Stimulated activated CD8-positive, alpha-beta memory T cell treated with anti-CD3 and anti-CD28 coated beads, Interleukin-12 subunit alpha, Interleukin-12 subunit beta, amount 100 ng/mL, for 24 hours (primary cell): ENCODE data around the gene RABGEF1.
"Not testable (repeated sequence)": the region's sequence is repeated elsewhere in the genome, so short reads cannot be mapped to it uniquely, and the experiment has no call there.

Experiments used
- DNase-seq: peaks from one replicate; pipeline ENCODE4 v3.0.0-alpha.2; 2020; ENCODE audit errors: extremely low read depth

Gene RABGEF1

DNA sequence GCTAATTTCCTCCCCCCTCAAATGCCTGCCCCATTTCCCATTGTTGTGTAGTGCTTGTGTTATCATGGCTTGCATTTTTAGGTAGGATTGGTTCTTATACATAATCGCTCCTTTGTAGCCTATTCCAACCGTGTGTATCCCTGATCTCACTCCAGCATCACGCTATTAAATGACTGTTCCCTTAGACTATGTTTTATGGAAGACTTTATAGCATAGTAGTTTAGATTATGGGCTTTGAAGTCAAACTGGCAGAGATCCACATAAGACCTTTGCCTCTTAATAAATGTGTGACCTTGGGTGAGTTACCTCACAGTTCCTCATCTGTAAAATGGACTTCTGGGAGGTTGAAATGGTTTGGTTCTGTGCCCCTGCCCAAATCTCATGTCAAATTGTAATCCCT, 5.4 kb upstream of the RABGEF1 start:
- DNase-seq = no peak

DNA sequence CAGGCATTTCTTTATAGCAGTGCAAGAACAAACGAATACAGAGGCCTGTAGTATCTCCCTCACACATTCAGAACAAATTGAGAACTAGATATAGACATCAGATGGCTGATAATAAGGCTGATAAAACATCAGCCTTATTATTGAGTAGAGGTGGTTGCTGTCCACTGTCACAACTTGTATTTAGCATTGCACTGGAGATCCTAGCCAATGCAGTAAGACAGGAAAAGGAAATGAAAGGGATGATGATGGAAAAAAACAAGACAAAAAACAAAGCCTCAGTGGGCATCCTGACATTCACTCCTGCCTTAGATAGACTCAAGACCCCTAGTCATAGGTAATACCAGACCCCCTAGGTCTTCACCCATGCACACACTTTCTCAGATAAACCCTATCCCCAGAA, 4.7 kb upstream of the RABGEF1 start:
- no peak for DNase-seq

DNA sequence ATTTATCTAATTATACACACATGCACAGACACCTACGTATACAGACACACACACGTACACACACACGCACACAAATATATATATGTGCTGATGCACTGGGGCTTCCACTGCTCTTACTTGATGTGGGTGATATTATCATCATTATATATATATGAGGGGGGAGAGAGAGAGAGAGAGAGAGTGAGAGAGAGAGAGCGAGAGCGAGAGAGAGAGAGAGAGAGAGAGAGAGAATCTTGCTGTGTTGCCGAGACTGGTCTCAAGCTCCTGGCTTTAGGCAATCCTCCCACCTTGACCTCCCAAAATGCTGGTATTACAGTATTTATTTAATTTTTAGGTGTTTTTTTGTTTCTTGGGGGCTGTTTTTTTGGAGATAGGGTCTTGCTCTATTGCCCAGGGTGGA, 3.6 kb upstream of the RABGEF1 start:
- no peak for DNase-seq

DNA sequence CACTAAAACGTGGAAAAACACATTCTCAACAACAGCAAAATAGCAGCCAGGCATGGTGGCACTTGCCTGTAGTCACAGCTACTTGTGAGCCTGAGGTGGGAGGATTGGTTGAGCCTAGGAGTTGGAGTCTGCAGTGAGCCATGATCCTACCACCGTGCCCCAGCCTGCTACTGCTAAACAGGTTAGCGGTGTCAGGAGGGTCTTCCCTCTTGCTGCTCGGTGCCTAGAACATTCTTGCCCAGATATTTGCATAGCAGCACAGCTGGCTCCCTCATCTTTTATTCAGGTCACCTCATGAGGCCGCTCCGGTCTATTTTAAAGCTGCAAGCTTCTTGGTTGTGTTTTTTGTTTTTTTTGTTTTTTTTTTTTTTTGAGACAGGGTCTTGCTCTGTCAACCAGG, 2.9 kb upstream of the RABGEF1 start:
- no peak for DNase-seq

DNA sequence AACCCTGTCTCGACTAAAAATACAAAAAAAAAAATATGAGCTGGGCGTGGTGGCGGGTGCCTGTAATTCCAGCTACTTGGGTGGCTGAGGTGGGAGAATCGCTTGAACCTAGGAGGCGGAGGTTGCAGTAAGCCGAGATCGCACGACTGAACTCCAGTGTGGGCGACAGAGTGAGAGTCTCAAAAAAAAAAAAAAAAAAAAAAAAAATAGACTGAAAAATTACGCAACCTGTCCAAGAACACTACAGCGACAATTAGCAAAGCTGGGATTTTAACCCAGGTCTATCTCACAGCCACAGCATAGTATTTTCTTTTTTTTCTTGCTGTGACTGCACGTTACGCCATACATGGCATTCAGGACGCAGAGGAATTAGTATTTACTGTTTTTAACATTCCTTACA, 1.1 kb upstream of the RABGEF1 start:
- no peak for DNase-seq

DNA sequence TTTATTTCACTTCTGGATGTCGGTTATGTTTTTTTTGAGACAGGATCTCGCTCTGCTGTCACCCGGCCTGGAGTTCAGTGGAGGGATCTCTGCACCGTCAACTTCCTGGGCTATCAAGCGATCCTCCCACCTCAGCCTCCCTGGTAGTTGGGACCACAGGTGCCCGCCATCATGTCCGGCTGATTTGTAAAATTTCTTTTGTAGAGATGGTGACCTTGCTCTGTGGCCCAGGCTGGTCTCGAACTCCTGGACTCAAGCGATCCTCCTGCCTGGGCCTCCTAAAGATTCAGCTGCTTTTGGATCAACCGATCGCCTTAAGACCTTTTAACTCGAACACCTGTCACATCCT, 606 bp upstream of the RABGEF1 start:
- no peak for DNase-seq

DNA sequence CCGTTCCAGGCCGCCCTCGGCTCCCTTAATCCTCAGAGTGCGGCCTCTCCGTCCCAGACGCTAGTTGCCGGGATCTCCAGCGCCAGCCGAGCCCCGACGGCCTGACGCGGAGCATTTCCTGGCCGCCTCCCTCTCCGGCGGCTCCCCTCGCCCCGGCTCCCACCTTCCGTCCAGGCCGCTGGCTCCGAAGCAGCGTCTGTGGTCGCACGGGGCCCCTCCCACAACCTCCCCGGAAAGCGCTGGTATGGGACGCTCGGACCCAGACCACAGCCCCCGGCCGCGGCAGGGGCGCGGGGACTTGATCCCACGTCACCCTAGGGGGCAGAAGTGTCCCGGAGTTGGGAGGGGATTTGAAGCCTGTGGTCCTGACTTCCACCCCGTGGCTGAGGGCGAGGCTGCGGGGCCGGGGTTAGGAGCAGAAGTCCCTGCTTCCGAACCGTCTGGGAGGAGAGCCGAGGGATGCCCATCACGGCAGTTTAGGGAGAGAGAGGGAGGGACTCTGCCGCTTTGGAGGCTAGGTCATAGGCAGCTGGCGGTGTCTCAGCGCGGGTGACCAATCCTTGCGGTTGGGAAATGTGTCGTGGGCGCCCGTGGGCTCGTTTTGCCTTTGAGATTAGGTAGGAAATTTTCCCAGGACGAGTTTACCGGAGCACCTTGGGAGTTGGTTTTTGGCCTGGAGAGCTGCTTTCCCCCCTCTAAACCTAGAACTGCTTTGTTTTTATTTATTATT, 612 bp downstream of the RABGEF1 start:
- DNase-seq = peak; percentile 10

DNA sequence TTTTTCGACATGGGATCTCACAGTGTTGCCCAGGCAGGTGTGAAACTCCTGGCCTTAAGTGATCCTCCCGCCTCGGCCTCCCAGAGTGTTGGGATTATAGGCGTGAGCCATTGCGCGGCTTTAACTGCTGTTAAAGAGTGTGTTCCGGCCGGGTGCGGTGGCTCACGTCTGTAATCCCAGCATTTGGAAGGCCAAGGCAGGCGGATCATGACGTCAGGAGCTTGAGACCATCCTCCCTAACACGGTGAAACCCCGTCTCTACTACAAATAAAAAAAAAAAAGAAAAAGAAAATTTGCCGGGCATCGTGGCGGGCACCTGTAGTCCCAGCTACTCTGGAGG, 1.1 kb downstream of the RABGEF1 start:
- no peak for DNase-seq

DNA sequence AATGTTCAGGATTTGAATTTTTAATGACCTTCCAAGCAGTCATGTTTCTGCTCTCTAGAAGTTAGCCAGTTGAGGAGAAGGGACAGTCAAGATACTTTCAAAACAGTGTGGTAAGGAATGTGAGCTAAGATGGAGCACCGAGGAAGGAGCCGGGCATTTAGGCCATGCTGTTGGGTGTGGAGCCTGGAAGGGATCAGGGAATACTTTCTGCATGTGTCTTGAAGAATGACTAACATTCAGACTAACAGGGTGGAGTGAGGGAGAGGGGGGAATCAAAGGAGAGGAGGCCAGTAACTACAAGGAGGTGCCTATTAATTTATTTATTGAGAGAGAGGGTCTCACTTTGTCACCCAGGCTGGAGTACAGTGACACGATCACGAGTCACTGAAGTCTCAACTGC, 1.8 kb downstream of the RABGEF1 start:
- not testable (repeated sequence) for DNase-seq

DNA sequence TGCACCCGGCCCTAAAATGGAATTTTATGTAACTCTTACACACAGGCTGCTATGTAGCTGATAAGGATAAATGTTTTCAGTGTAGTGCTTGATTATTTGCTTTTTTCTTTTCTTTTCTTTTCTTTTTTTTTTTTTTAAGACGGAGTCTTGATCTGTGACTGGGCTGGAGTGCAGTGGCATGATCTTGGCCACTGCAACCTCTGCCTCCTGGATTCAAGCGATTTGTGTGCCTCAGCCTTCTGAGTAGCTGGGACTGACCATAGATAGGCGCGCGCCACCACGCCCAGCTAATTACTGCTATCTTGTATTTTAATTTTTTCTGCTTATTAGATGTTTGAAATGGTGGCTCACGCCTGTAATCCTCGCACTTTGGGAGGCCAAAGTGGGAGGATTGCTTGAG, 3.4 kb downstream of the RABGEF1 start:
- no peak for DNase-seq

DNA sequence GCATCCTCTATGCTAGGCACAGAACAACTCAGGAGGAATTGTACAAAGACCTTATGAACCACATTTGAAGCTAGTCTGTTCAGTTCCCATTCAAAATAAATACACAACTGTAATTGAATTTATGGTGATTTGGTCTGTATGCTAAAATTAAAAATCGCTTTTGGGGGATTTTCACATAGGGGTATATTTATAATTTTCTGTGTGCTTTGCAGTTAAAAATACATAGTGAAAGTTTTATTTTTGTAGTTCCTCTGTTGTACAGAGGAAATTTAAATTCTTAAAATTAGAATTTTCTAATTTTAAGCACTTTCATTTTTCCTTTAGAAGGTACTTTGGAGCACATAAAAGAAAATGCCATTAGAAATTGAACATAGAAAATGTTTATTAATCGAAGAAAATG, 6.9 kb downstream of the RABGEF1 start:
- no peak for DNase-seq

DNA sequence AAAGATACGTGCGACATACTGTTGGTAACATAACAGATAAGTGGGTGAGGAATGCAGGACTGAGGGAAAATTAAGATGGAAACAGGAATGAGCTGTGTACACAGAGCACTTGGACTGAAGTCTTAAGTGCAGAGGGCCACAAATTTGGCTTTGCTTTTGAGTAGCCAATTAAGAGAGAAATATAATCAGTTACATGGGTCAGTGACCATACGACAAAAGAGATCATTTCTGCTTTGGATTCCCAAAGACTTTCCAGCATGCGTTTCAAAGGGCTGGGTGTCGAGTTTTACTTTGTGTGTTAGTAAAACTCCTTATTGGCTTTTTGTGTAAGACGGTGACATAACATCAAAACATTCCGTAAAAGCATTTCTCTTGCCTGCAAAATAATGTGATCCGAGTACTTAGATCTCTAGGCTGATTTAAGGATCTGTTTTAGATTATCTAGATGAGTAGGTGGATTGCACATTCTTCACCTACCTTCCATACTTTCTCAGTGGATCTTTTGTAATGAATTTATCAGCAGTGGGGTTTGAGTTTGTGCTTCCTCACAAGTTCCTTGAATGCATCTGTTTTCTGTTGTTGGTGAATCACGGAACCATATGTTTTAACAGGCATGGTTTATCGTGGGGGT, 7.5 kb downstream of the RABGEF1 start:
- no peak for DNase-seq

DNA sequence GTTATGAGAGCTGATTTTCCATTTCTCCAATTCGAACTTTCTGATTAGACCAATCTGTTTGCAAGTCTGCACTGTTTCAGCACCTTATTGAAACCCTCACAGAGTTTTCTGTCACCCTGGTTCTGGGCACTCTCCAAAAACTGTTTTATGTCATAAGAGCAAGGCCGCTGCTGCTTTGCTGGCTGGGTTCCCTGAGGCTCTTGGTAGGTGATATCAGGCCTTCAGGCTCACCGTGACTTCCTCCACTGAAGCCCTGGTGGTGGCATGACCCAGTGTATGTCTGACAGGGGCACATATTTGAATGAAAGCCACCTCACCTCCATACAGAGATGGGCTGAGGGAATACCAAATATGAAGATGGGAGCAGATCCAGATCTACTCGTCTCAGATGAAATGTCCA, 8.3 kb downstream of the RABGEF1 start:
- no peak for DNase-seq

DNA sequence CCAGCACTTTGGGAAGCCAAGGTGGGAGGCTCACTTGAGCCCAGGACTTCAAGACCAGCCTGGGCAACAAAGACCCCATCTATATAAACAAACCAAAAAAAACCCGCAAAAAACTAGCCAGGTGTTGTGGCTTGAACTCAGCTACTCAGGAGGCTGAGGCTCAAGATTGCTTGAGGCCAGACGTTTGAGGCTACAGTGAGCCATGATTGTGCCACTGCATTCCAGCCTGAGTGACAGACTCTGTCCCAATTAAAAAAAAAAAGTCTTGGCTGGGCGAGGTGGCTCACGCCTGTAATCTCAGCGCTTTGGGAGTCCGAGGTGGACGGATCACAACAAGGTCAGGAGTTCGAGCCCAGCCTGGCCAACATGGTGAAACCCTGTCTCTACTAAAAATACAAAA, 11.4 kb downstream of the RABGEF1 start:
- DNase-seq = no peak

DNA sequence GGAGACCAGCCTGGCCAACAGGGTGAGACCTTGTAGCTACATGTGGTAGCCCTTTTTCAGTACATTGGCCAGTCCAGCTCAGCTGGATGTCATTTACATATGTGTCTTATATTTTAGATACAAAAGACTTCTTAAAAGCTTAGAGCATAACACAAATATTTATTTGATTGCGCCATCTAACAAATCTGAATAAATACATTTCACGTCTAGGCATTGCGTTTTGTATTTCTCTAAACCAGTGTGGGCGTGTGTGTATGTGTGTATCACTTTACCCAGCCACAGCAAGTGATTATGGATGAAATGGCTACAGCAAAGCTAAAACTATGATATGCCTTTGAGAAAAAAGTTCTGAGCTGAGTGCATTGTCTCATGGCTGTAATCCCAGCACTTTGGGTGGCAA, 14.0 kb downstream of the RABGEF1 start:
- DNase-seq = no peak

DNA sequence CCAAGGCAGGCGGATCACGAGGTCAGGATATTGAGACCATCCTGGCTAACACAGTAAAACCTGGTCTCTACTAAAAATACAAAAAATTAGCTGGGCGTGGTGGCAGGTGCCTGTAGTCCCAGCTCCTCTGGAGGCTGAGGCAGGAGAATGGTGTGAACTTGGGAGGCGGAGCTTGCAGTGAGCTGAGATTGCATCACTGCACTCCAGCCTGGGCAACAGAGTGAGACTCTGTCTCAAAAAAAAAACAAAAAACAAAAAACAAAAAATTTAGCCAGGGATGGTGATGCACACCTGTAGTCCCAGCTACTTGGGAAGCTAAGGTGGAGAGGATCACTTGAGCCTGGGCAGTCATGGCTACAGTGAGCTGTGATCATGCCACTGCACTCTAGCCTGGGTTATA, 14.5 kb downstream of the RABGEF1 start:
- DNase-seq = not testable (repeated sequence)

DNA sequence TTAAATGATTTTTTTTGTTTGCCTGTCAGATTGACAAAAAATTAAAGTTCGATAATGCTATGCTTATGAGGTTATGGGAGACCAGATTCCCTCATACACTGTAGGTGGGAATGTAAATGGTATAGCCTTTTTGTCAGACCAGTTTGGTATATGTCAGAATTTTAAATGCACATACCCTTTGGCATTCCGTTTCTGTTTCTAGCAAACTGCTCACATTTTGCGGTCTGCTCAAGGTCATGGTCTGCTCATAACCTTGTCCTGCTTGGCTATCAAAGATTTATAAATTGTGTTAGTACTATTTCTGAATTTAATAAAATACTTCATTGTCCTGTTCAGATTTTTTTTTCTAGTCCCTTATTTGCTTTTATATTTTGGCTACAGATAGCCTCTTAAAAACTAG, 15.7 kb downstream of the RABGEF1 start:
- not testable (repeated sequence) for DNase-seq

DNA sequence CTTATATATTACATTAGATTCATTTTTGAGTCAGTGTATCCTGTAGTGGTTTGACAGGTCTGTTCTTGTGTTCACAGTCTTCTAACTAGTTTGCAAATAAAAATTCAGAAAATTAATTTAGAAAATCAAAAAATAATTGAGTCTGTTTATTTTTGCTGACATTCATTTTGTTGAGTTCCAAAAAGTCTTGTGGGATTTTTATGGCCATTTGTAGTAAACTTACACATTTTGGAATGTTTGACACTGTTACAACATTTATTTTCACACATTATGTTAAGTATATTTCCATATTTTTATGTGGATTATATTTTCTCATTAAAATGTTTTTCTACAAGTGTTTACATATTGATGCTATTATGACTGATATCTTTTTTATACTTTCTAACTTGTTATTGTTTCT, 16.4 kb downstream of the RABGEF1 start:
- DNase-seq = no peak

DNA sequence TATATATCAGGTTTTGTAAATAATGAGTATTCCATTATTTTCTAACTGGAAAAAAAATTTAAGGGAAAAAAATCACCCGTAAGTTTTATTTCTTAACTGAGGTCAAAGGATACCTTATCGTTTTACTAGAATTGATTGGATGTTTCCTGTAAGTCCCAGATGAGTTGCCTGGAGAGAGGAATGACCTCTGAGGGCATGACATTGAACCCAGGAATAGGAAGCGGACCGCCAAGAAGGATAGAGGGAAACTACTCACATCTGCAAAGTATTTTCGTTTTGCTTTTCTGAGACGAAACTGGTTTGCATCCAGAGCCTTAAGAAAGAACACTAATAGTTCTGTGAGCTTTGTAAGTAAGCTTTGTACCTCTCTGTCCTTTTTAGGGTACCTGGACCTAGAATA, 17.4 kb downstream of the RABGEF1 start:
- no peak for DNase-seq

DNA sequence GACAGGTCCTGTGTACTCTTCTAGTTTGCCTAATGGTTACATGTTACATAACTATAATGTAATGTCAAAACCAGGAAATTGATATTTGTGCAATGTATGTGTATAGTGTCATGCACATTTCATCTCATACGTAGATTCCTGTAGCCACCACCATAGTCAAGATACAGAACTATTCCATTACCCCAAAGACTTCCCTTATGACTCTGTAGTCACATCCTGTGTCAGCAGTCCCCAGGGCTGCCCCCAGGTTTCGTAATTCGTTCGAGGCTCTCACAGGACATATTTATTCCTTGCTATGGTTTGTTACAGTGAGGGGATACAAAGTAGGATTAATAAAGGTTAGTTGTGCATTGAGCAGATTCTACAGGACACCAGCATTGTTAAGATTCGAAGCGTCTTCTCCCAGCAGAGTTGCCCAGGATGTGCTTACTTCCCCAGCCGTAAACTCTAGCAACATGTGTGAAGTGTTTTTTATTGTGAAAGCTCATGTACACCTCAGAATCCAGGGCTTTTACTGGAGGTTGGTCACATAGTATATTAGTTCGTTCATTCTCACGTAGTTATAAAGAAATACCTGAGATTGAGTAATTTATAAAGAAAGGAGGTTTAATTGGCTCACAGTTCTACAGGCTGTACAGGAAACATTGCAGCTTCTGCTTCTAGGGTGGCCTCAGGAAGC, 18.6 kb downstream of the RABGEF1 start:
- DNase-seq = no peak

DNA sequence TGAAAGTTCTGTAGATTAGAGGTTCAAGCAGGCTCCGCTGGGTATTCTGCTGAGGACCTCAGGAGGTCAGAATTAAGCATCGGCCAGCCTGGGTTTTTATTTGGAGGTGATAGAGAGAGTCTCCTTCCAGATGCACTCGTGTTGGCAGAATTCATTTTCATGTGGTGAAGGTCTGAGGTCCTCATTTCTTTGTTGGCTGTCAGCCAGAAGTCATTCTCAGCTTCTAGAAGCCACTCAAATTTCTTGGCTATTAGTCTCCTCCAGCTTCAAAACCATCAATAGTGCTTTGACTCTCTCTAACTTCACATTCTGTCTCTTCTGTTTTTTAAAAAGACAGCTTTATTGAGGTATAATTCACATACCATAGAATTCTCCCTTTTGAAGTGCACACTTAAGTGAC, 22.6 kb downstream of the RABGEF1 start:
- not testable (repeated sequence) for DNase-seq

DNA sequence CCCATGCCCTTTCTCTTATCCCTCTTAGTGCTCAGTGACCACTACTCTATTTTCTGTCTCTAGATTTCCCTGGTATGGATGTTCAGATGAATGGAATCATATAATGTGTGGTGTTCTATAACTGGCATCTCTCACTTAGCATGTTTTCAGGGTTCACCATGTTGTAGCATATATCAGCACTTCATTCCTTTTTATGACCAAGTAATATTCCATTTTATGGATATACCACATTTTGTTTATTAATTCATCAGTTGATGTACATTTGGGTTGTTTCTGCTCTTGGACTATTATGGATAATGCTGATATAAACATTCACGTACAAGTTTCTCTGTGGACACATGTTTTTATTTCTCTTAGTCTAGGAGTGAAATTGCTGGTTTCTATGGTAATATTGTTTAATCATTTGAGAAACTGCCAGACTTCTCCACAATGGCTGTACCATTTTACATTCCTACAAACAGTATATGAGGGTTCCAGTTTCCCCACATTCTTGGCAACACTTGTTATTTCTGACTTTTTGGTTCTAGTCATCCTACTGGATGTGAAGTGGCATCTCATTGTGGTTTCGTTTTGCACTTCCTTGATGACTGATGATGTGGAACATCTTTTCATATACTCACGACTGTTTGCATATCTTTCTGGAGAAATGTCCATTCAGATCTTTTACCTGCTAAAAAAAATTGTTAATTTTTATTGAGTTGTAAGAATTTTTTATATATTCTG, 23.3 kb downstream of the RABGEF1 start:
- not testable (repeated sequence) for DNase-seq

DNA sequence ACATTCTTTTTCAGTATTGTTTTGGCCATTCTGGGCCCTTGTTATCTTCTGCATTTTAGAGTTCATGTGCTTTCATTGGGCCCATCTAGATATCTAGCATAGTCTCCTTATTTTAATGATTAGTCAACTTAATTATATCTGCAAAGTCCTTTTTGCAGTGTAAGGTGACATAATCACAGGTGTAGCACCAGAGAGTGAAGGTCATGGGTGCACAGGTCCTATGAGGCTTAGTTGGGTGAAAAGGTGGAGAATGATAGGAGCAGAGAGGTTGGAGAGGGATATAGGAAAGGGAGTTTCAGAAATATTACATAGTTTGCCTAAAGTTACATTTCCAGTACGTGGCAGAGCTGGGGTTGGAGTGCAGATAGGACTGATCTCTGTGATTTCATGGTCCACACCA, 24.4 kb downstream of the RABGEF1 start:
- DNase-seq = not testable (repeated sequence)
